HG03139 (cell line): ENCODE data around the gene CHPT1.
"Not testable (repeated sequence)": the region's sequence is repeated elsewhere in the genome, so short reads cannot be mapped to it uniquely, and the experiment has no call there.

Experiments
- ATAC-seq: cut with Tn5 transposase; IDR thresholded peaks from one replicate; pipeline ENCODE4 v1.9.1; 2021; ENCODE audit not compliant: unreplicated experiment

The CHPT1 gene

GRCh38 chr12:101697197-101697929, at the start of gene CHPT1:
Gene CHPT1, plus strand, starts transcription at chr12:101697640. Its CDS starts 222 bp downstream, at chr12:101697862.
- peak; percentile 54 for ATAC-seq

GRCh38 chr12:101647711-101648110, 49.7 kb upstream of the CHPT1 start:
- no peak for ATAC-seq

GRCh38 chr12:101648195-101648594, 49.2 kb upstream of the CHPT1 start:
- no peak for ATAC-seq

DNA sequence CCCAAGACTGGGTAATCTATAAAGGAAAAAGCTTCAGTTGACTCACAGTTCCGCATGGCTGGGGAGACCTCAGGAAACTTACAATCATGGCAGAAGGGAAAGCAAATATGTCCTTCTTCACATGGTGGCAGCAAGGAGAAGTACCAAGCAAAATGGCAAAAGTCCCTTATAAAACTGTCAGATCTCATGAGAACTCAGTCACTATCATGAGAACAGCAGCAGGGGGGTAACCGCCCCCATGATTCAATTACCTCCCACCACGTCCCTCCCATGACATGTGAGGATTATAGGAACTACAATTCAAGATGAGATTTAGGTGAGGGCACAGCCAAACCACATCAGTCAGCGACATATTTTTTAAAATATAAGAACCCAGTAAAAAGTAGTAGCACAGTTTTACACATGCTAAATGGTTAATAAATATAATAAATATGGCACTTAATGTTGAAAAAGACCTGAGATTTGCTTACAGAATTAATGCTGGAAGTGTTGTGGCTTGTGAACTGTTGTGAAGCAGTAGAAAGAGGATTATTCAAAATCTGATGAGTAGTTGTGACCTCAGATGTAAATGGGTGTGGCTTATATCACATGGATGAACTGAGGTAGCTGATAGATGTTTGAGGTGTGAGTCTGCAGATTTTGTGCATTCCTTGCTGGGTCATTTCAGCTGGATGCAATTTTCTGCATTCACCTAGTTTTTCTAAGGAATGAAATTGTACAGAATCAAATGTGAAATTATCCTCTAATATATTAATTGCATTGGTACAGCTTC, 46.9 kb upstream of the CHPT1 start:
- ATAC-seq, result no peak

- no peak for ATAC-seq
Observed at GRCh38 chr12:101653030-101653429, 44.4 kb upstream of the CHPT1 start.

DNA sequence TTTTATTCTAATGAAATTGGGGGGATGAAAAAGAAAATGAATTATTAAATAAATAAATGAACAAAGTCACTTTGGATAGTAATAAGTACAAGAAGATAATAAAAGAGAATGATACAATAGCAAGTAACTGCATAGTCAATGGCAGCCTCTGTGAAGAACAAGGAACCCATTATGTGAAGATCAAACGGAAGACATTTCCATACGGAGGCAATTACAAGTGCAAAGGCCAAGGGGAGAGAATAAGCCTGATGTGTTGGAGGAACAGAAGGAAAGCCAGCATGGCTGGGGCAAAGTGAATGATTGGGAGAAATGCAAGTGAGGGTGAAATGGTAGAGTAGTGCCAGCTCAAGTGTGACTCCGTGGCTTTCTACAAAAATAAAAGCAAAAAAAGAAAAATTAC, 43.9 kb upstream of the CHPT1 start:
- ATAC-seq, result no peak

GRCh38 chr12:101654442-101654841, 43.0 kb upstream of the CHPT1 start:
- no peak for ATAC-seq

- no peak for ATAC-seq
Observed at GRCh38 chr12:101655393-101655792, 42.0 kb upstream of the CHPT1 start.

GRCh38 chr12:101660662-101661061, 36.8 kb upstream of the CHPT1 start:
- ATAC-seq, result not testable (repeated sequence)

- ATAC-seq, result no peak
Observed at GRCh38 chr12:101663298-101663697, 34.1 kb upstream of the CHPT1 start.

DNA sequence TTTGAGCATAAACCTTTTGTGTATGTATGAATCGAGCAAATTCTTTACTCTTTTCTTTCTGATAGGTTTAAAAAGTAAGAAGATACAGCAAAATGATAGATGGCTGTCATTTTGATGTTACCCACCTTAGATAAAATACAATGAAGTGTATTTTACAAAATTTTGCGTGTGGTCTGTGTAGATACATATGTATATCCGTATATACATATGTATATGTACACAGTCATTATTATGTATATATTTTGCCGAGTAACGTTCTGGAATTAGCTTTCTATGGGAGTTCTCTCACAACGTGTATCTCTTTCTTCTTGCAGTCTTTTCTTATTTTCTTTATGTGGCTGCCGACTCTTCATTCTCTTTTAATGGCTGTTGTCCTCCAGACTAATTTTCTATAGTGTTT, 32.4 kb upstream of the CHPT1 start:
- ATAC-seq, result no peak

GRCh38 chr12:101666052-101666728, 31.2 kb upstream of the CHPT1 start:
- ATAC-seq, result no peak

DNA sequence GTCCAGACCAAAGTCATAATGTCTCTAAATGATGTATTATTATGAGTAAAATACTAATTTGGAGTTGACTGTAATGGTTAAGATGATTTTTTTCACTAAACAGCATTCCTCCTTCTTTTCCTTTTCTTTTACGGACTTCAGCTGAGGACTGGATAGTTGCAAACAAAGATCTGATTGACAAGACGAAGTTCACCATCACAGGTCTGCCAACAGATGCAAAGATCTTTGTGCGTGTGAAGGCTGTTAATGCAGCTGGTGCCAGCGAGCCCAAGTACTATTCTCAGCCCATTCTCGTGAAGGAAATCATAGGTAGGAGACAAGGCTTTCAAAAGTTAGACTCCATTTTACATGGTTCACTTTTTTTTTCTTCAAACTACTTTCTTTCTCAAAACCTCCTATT, 29.8 kb upstream of the CHPT1 start:
- no peak for ATAC-seq

DNA sequence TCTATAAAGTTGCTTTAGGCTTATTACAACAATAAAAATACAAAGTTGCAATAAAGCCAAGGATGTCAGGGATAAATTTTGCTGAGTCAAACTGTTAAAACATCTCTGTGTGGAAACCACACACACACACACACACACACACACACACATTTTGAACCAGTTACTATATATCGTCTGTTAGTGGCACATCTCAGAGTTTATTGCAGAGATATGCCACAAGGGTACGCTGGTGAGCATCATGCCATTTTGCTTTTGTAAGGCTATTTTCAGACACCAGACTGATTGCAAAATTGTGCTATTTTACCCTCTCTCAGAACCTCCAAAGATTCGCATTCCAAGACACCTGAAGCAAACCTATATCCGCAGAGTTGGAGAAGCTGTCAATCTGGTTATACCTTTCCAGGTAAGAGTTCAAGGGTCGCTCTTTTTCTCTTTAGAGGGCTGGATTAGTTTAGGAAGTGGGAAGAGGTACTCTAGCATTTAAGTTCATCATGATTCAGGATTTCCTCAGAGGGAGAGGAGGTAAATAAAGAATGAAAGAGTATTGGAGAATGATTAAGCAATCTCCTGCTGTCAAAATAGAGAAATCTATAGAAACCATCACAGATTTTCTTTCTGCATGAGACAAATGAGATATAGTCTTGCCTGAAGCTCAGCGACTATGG, 27.3 kb upstream of the CHPT1 start:
- no peak for ATAC-seq

GRCh38 chr12:101671157-101671791, 26.2 kb upstream of the CHPT1 start:
- peak; percentile 96 for ATAC-seq

- ATAC-seq, result no peak
Observed at GRCh38 chr12:101671833-101672232, 25.6 kb upstream of the CHPT1 start.

DNA sequence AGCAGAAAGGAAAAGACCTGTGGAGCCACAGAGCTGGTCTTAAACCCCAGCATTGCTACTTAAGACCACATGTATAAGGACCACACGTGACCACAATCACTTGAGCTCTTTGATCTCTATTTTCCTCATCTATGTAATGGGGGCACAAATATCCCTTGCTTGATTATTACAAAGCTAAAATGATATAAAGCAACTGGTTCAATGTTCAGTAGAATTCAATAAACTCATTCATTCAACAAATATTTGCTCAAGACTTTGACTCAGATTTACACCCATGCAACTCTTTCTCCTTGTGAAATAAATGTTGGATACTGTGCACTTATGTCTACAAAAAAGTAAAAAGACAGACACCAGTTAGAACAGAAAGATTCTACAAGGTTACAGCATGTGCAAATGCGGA, 21.9 kb upstream of the CHPT1 start:
- ATAC-seq, result no peak

GRCh38 chr12:101676497-101676896, 20.9 kb upstream of the CHPT1 start:
- ATAC-seq, result not testable (repeated sequence)

DNA sequence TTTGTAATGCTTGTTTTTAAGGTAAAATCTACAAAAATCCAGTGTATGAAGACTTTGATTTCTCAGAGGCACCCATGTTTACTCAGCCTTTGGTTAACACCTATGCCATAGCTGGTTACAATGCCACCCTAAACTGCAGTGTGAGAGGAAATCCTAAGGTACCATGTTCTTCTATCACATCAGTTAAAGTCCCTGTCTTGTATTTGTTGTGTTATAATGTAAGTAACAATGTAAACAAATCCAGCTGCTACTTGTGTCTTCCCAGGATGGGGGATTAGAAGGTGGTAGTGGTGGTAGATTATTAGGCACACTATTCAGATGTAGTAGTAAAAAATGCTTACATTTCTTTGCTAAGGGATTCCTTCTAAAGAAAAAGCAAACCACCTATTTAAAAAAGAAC, 19.4 kb upstream of the CHPT1 start:
- no peak for ATAC-seq

DNA sequence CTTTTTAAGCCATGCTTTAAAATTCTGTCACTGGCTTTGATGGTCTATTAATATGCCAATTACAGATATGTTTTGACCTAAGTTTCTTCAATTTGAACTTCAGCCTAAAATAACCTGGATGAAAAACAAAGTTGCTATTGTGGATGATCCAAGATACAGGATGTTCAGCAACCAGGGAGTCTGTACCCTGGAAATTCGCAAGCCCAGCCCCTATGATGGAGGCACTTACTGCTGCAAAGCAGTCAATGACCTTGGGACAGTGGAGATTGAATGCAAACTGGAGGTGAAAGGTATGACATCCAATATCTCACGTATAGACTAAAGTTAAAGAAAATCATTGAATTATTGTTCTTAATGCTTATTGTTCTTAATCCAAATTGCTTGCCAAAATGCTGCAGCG, 17.2 kb upstream of the CHPT1 start:
- no peak for ATAC-seq

- no peak for ATAC-seq
Observed at GRCh38 chr12:101680647-101681046, 16.8 kb upstream of the CHPT1 start.
